GM23248 (cell line): ENCODE measurements around the gene NTNG2. TPM values are rescaled to one million over a fixed set of nuclear protein-coding genes. Genes with fewer than 3 reads are reported as not detected.

Experiments used
- DNase-seq: peaks from one replicate; pipeline ENCODE4 v3.0.0-alpha.2; 2015
- H2AFZ ChIP-seq: fragments of 200-600 bp; sonication (generic); 2 replicates; pipeline ENCODE4 v1.6.1; 2016; ENCODE audit warnings: antibody characterized with exemption
- H3F3A ChIP-seq: fragments of 200-600 bp; sonication (generic); 2 replicates; pipeline ENCODE4 v1.6.1; 2016; ENCODE audit warnings: mild to moderate bottlenecking, antibody characterized with exemption, mixed run types; ENCODE audit not compliant: insufficient read depth
- H3K27ac ChIP-seq: fragments of 200-600 bp; sonication (generic); 2 replicates; pipeline ENCODE4 v1.5.1; 2016; ENCODE audit warnings: mild to moderate bottlenecking
- H3K27me3 ChIP-seq: fragments of 200-600 bp; sonication (generic); replicated peaks from 2 replicates; pipeline ENCODE4 v1.6.1; 2016; ENCODE audit warnings: mild to moderate bottlenecking; ENCODE audit not compliant: insufficient read depth
- H3K36me3 ChIP-seq: fragments of 200-600 bp; sonication (generic); 2 replicates; pipeline ENCODE4 v1.6.1; 2016; ENCODE audit warnings: low read depth, mild to moderate bottlenecking
- H3K4me1 ChIP-seq: fragments of 200-600 bp; sonication (generic); 2 replicates; pipeline ENCODE4 v1.6.1; 2016; ENCODE audit warnings: mild to moderate bottlenecking; ENCODE audit not compliant: insufficient read depth
- H3K4me2 ChIP-seq: fragments of 200-600 bp; sonication (generic); one replicate; pipeline ENCODE4 v1.6.1; 2016; ENCODE audit warnings: mild to moderate bottlenecking; ENCODE audit not compliant: unreplicated experiment
- H3K4me3 ChIP-seq: fragments of 200-600 bp; sonication (generic); 2 replicates; pipeline ENCODE4 v1.5.1; 2016; ENCODE audit warnings: mild to moderate bottlenecking
- H3K79me2 ChIP-seq: fragments of 200-600 bp; sonication (generic); 2 replicates; pipeline ENCODE4 v1.6.1; 2016; ENCODE audit warnings: mild to moderate bottlenecking; ENCODE audit not compliant: insufficient read depth
- H3K9ac ChIP-seq: fragments of 200-600 bp; sonication (generic); 2 replicates; pipeline ENCODE4 v1.6.1; 2016; ENCODE audit warnings: mild to moderate bottlenecking
- H3K9me2 ChIP-seq: fragments of 200-600 bp; sonication (generic); 2 replicates; pipeline ENCODE4 v1.6.1; 2016; ENCODE audit warnings: mixed run types, mild to moderate bottlenecking, moderate library complexity; ENCODE audit not compliant: insufficient read depth
- H3K9me3 ChIP-seq: fragments of 200-600 bp; sonication (generic); one replicate; pipeline ENCODE4 v1.6.1; 2017; ENCODE audit warnings: low read depth
- H4K20me1 ChIP-seq: fragments of 200-600 bp; sonication (generic); 2 replicates; pipeline ENCODE4 v1.6.0; 2016; ENCODE audit not compliant: insufficient read depth
- EZH2 ChIP-seq: fragments of 200-600 bp; sonication (generic); IDR thresholded peaks from 2 replicates; pipeline ENCODE4 v1.6.1; 2018; ENCODE audit warnings: antibody characterized with exemption, mild to moderate bottlenecking; ENCODE audit not compliant: insufficient read depth, poor library complexity, severe bottlenecking
- EZH2phosphoT487 ChIP-seq: fragments of 200-600 bp; sonication (generic); IDR thresholded peaks from 2 replicates; pipeline ENCODE4 v1.6.1; 2018; ENCODE audit warnings: antibody characterized with exemption, moderate library complexity, mild to moderate bottlenecking, low read depth; ENCODE audit not compliant: insufficient read depth
- WGBS, 2 experiments: methylation state at CpG; one replicate each; pipeline ENCODE4 v1.1.6; 2015 to 2017; ENCODE audit warnings: low lambda C conversion rate in 2 of 2, low coverage in 1 of 2; ENCODE audit errors: missing lambda C conversion rate in 2 of 2; 5-methylcytosine and 5-hydroxymethylcytosine counted together
- in situ Hi-C: fragments of 300-500 bp; cut with MboI; formaldehyde crosslinking; loops from 2 replicates; pipeline ENCODE4 v1.15.0; 2020
- polyA plus RNA-seq: library from polyadenylated mRNA; unstranded; fragments of >200 nt; fragmentation: Nextera tagmentation; extraction: Ambion mirVana; gene quantifications from 2 replicates; pipeline ENCODE4 v1.2.1, GENCODE V29; 2016
- total RNA-seq: library from RNA; depleted of rRNA; stranded (reverse); fragments of >200 nt; shearing (Covaris generic); gene quantifications from 2 replicates; pipeline ENCODE4 v1.2.3, GENCODE V29; 2014

The NTNG2 gene
- total and polyA plus RNA-seq, 2 experiments from 2014 or later: 0.13 to 1.5 TPM

DNA sequence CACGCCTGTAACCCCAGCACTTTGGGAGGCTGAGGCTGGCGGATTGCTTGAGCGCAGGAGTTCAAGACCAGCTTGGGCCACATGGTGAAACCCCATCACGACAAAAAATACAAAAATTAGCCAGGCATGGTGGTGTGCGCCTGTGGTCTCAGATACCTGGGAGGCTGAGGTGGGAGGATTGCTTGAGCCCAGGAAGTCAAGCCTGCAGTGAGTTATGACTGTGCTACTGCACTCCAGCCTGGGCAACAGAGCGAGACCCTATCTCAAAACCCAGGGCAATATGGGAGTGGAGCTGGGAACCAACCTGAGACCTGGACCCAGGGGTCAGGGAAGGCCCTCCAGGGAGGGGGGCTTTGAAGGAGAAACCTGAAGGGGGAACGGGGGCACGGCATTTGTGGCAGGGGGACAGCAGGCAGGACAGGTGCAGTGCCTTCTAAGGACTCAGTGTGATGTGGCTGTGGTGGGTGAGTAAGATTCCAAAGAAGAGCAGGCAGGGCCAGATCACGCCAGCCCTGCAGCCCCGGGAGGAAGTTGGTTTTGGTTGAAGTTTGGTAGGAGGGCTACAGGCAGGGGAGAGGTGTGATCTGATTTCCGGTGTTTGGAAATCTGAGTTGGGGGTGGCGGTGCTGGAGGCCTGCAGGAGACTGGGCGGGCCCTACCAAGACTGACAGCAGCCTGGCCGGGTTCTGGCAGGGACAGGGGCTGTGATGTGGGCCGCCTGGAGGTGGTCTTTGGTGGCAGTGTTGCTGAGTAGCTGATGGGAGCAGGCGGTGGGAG lies 46.2 kb downstream of the NTNG2 start:
- H3K27me3 ChIP-seq: peaks cover 11% of the 10 kb centered on the region; the same call in 1 of the 2 replicates

DNA sequence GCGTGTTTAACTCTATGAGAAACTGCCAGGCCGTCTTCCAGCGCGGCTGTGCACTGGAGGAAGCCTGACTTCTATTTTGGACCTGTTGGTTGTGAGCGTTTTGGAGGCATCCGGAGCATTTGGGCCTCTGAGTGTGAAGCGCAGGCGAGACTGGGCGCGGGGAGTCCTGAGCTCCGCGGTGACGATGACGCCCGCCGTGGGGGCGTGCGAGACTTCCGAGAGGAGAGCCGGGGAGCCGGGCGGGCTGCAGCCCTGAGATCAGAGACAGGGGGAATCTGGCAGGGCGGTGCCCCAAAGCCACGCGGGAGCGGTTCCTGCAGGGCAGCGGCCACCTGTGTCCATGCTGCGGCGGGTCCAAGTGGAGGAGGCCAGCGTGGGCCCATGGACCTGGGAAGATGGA lies 47.4 kb downstream of the NTNG2 start:
- no peak for DNase-seq
- WGBS, 2 experiments: 86 to 90% methylated on average over 28 to 30 of the region's 30 CpGs
- Histone ChIP-seq H3K9me3 (no peaks in the 10 kb centered on the region), H3K79me2 (no peaks in the 10 kb centered on the region), H3K9ac (no peak overlapping the region), H3K4me3 (no peak overlapping the region), H3K27ac (no peak overlapping the region), H3K4me2 (no peak overlapping the region), H3F3A (no peaks in the 10 kb centered on the region), H3K36me3 (no peaks in the 10 kb centered on the region), H3K9me2 (no peaks in the 10 kb centered on the region), H3K4me1 (peaks cover 8% of the 10 kb centered on the region; the same call in 1 of the 2 replicates), H4K20me1 (no peaks in the 10 kb centered on the region), H2AFZ (no peak overlapping the region), H3K27me3 (peaks cover 6% of the 10 kb centered on the region; the same call in 1 of the 2 replicates)
- in situ Hi-C loops: no loop called here
- no peak for TF ChIP-seq EZH2phosphoT487
- no peak for TF ChIP-seq EZH2

More for the DNA sequence above, 46.2 kb downstream of the NTNG2 start:
- H3K4me1 ChIP-seq: no peaks in the 10 kb centered on the region
- no peaks in the 10 kb centered on the region for H3F3A ChIP-seq
- no peak overlapping the region for H3K27ac ChIP-seq
- no peak overlapping the region for H3K4me3 ChIP-seq
- no peaks in the 10 kb centered on the region for H3K9me3 ChIP-seq
- H2AFZ ChIP-seq: no peak overlapping the region
- 57 to 62% methylated on average over 14 to 16 of the region's 16 CpGs for WGBS, 2 experiments
- no peak for TF ChIP-seq EZH2
- TF ChIP-seq EZH2phosphoT487: no peak
- no peak overlapping the region for H3K9ac ChIP-seq
- H3K9me2 ChIP-seq: no peaks in the 10 kb centered on the region
- in situ Hi-C loops: no loop called here
- no peaks in the 10 kb centered on the region for H3K36me3 ChIP-seq
- no peak for DNase-seq
- no peaks in the 10 kb centered on the region for H4K20me1 ChIP-seq
- H3K79me2 ChIP-seq: no peaks in the 10 kb centered on the region
- H3K4me2 ChIP-seq: no peak overlapping the region

DNA sequence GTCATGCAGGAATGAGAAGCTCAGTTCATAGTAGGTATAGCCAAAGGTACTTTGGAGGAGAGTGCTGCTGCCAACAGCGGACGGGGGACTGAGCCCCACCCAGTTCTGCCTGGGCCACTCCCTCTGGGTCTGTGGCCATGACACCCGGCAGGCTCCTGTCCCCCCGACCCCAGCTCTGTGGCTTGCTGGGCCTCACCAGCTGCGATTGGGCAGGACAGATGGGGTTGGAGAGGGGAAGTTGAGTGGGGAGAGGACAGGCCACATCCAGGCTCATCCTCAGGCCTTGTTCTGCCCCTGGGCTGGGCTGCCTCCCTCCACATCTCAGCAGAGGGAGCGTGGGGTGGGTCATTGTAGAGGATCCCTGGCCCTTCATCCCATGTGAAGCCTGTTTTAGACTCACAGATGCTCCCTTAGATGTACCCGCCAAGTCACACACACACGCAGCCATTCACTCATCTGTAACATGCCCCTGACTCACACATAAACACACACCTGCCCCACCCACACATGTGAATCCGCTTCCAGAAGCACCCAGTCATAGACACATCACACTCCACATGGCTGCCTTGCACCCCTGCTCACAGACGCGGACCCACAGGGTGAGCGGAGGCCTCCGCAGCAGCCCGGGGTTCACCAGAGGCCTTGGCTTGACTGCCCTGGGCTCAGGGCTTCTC lies 48.8 kb downstream of the NTNG2 start:
- no peak overlapping the region for H3K4me3 ChIP-seq
- H3K79me2 ChIP-seq: no peaks in the 10 kb centered on the region
- peaks cover 11% of the 10 kb centered on the region; the same call in 1 of the 2 replicates for H3K4me1 ChIP-seq
- H2AFZ ChIP-seq: no peak overlapping the region
- H3K4me2 ChIP-seq: no peak overlapping the region
- TF ChIP-seq EZH2phosphoT487: no peak
- no peak for TF ChIP-seq EZH2
- no peaks in the 10 kb centered on the region for H3K36me3 ChIP-seq
- H3K27ac ChIP-seq: no peak overlapping the region
- H3K27me3 ChIP-seq: peaks cover 6% of the 10 kb centered on the region; the same call in 1 of the 2 replicates
- in situ Hi-C loops: no loop called here
- H3K9ac ChIP-seq: no peak overlapping the region
- H3F3A ChIP-seq: no peaks in the 10 kb centered on the region
- H4K20me1 ChIP-seq: no peaks in the 10 kb centered on the region
- peak; percentile 72 for DNase-seq
- H3K9me3 ChIP-seq: no peaks in the 10 kb centered on the region
- no peaks in the 10 kb centered on the region for H3K9me2 ChIP-seq
- WGBS, 2 experiments: 63 to 67% methylated on average over 14 of the region's 14 CpGs

GRCh38 chr9:132211570-132211969 lies 49.7 kb downstream of the NTNG2 start:
- no peak overlapping the region for H3K9ac ChIP-seq
- in situ Hi-C loops: no loop called here
- H3K4me3 ChIP-seq: no peak overlapping the region
- no peaks in the 10 kb centered on the region for H3K9me2 ChIP-seq
- no peaks in the 10 kb centered on the region for H3K79me2 ChIP-seq
- H3K9me3 ChIP-seq: no peaks in the 10 kb centered on the region
- peaks cover 6% of the 10 kb centered on the region; the same call in 1 of the 2 replicates for H3K27me3 ChIP-seq
- H3F3A ChIP-seq: no peaks in the 10 kb centered on the region
- no peak for DNase-seq
- H4K20me1 ChIP-seq: no peaks in the 10 kb centered on the region
- TF ChIP-seq EZH2 (no peak), EZH2phosphoT487 (no peak)
- H3K4me1 ChIP-seq: peaks cover 11% of the 10 kb centered on the region; the same call in 1 of the 2 replicates
- no peak overlapping the region for H3K4me2 ChIP-seq
- WGBS, 2 experiments: 68 to 71% methylated on average over 6 to 7 of the region's 7 CpGs
- H2AFZ ChIP-seq: no peak overlapping the region
- H3K27ac ChIP-seq: no peak overlapping the region
- H3K36me3 ChIP-seq: no peaks in the 10 kb centered on the region
